Nephron progenitor cell (in vitro differentiated cells): ENCODE results near the gene TXNRD2.
A peak's percentile ranks its signal among the peaks of the same experiment; 100 is the strongest.

Experiments
- DNase-seq: peaks from one replicate; pipeline ENCODE4 v3.0.0; 2021
- H3K27ac Mint-ChIP-seq: 2 replicates; pipeline ENCODE4 v1.8.0; 2021; ENCODE audit warnings: mild to moderate bottlenecking, moderate library complexity, mixed read lengths
- H3K27me3 Mint-ChIP-seq: 2 replicates; pipeline ENCODE4 v1.8.0; 2021; ENCODE audit warnings: mild to moderate bottlenecking, low read depth, mixed read lengths; ENCODE audit not compliant: poor library complexity
- H3K36me3 Mint-ChIP-seq: 2 replicates; pipeline ENCODE4 v1.8.0; 2021; ENCODE audit warnings: low read depth, mixed read lengths
- H3K4me1 Mint-ChIP-seq: 2 replicates; pipeline ENCODE4 v1.8.0; 2021; ENCODE audit warnings: mixed read lengths
- H3K4me3 Mint-ChIP-seq: 2 replicates; pipeline ENCODE4 v1.8.0; 2021; ENCODE audit warnings: mild to moderate bottlenecking, moderate library complexity, mixed read lengths
- H3K9me3 Mint-ChIP-seq: 2 replicates; pipeline ENCODE4 v1.8.0; 2021; ENCODE audit warnings: mild to moderate bottlenecking, moderate library complexity, mixed read lengths
- CTCF ChIP-seq: fragments of 200-600 bp; sonication (generic); IDR thresholded peaks from 2 replicates; pipeline ENCODE4 v1.5.0; 2021; ENCODE audit warnings: antibody characterized with exemption

Gene TXNRD2

GRCh38 chr22:19853879-19854777 lies 87.5 kb downstream of the TXNRD2 start:
- peak overlapping the region; percentile 90 for H3K27ac Mint-ChIP-seq
- H3K27me3 Mint-ChIP-seq = peaks cover 4% of the 10 kb centered on the region
- no peak for TF ChIP-seq CTCF
- peaks cover 13% of the 10 kb centered on the region for H3K36me3 Mint-ChIP-seq
- H3K4me3 Mint-ChIP-seq = peak overlapping the region; percentile 91
- DNase-seq = peak; percentile 60
- peaks cover 42% of the 10 kb centered on the region for H3K4me1 Mint-ChIP-seq
- H3K9me3 Mint-ChIP-seq = no peaks in the 10 kb centered on the region

- no peak overlapping the region for H3K27ac Mint-ChIP-seq
- peaks cover 8% of the 10 kb centered on the region for H3K27me3 Mint-ChIP-seq
- no peak for TF ChIP-seq CTCF
- H3K9me3 Mint-ChIP-seq = no peaks in the 10 kb centered on the region
- peak overlapping the region; percentile 91 for H3K4me3 Mint-ChIP-seq
- H3K4me1 Mint-ChIP-seq = peaks cover 42% of the 10 kb centered on the region
- DNase-seq = no peak
- H3K36me3 Mint-ChIP-seq = peaks cover 13% of the 10 kb centered on the region
Observed at GRCh38 chr22:19853058-19853878, 88.3 kb downstream of the TXNRD2 start.

- Mint-ChIP-seq H3K27ac (no peak overlapping the region), H3K9me3 (no peaks in the 10 kb centered on the region), H3K4me3 (peak overlapping the region; percentile 91), H3K36me3 (peaks cover 22% of the 10 kb centered on the region), H3K27me3 (peaks cover 8% of the 10 kb centered on the region), H3K4me1 (peaks cover 39% of the 10 kb centered on the region)
- no peak for TF ChIP-seq CTCF
- DNase-seq = no peak
Observed at GRCh38 chr22:19852177-19852781, 89.3 kb downstream of the TXNRD2 start.

GRCh38 chr22:19851291-19852176 lies 90.1 kb downstream of the TXNRD2 start:
- H3K9me3 Mint-ChIP-seq = no peaks in the 10 kb centered on the region
- H3K27ac Mint-ChIP-seq = no peak overlapping the region
- H3K36me3 Mint-ChIP-seq = peaks cover 23% of the 10 kb centered on the region
- peak overlapping the region; percentile 20 for H3K4me3 Mint-ChIP-seq
- DNase-seq = no peak
- H3K4me1 Mint-ChIP-seq = peaks cover 34% of the 10 kb centered on the region
- H3K27me3 Mint-ChIP-seq = peaks cover 8% of the 10 kb centered on the region
- no peak for TF ChIP-seq CTCF

GRCh38 chr22:19850763-19851109 lies 90.9 kb downstream of the TXNRD2 start:
- Mint-ChIP-seq H3K36me3 (peaks cover 23% of the 10 kb centered on the region), H3K27me3 (peaks cover 8% of the 10 kb centered on the region), H3K4me1 (peaks cover 28% of the 10 kb centered on the region), H3K4me3 (no peak overlapping the region), H3K9me3 (no peaks in the 10 kb centered on the region), H3K27ac (no peak overlapping the region)
- no peak for DNase-seq
- no peak for TF ChIP-seq CTCF
